SK-N-MC (cell line): ENCODE data around the gene BMP10.

Experiments used
- EZH2 ChIP-seq: fragments of 200-600 bp; sonication (generic); IDR thresholded peaks from one replicate; pipeline ENCODE4 v1.6.1; 2017; ENCODE audit warnings: antibody characterized with exemption
- FOXP2 ChIP-seq: optimal IDR thresholded peaks from 2 replicates; pipeline ENCODE3; 2011; ENCODE audit warnings: mild to moderate bottlenecking, moderate library complexity; ENCODE audit not compliant: insufficient read depth; ENCODE audit errors: extremely low read length, control extremely low read depth
- POLR2AphosphoS5 ChIP-seq: IDR thresholded peaks from 2 replicates; pipeline ENCODE4 v1.6.1; 2012; ENCODE audit warnings: mild to moderate bottlenecking, low read depth, low read length, borderline replicate concordance

- TF ChIP-seq POLR2AphosphoS5 (no peak), EZH2 (no peak), FOXP2 (no peak)
Observed at GRCh38 chr2:68860111-68860510, 11.1 kb downstream of the BMP10 start.
